Measurements from ENCODE around the gene ZCCHC14. TPM values are rescaled to one million over a fixed set of nuclear protein-coding genes. Genes with fewer than 3 reads are reported as not detected.

Gene ZCCHC14
- total and polyA plus RNA-seq, 4 donors: 7.4 to 31.1 (median 19.3) TPM

- H3K36me3 ChIP-seq (ENCODE audit: control insufficient read depth in 4 of 4, insufficient read depth in 4 of 4, low read length in 4 of 4): peaks cover 6 to 58% (median 32%) of the 10 kb centered on the region in 4 donors
- no peak overlapping the region for H3K9ac ChIP-seq (ENCODE audit: insufficient read depth in 1 of 2, low read length in 2 of 2)
- no peak overlapping the region for H3K4me3 ChIP-seq
- DNase-seq: no peak
- no peaks in the 10 kb centered on the region for H3K27me3 ChIP-seq (ENCODE audit: control insufficient read depth in 3 of 3, insufficient read depth in 3 of 3, low read length in 2 of 3)
- no peaks in the 10 kb centered on the region for H3K4me1 ChIP-seq (ENCODE audit: control insufficient read depth in 5 of 5, insufficient read depth in 5 of 5, low read length in 5 of 5)
- H3K9me3 ChIP-seq (ENCODE audit: control insufficient read depth in 4 of 4, insufficient read depth in 3 of 4, low read length in 3 of 4): no peaks in the 10 kb centered on the region
- no peak for TF ChIP-seq CTCF (IDR thresholded peaks at IDR 0.05; ENCODE audit: control extremely low read depth, extremely low read depth)
- 93 to 97% methylated on average over 13 of the region's 13 CpGs for WGBS, 2 donors
- no peak for ATAC-seq (ENCODE audit: insufficient read depth, low FRiP score)
- no peak overlapping the region for H3K27ac ChIP-seq (ENCODE audit: low read depth in 1 of 2, low read length in 1 of 2)
These were observed 75.3 kb downstream of the ZCCHC14 start for GRCh38 chr16:87417528-87417910.

GRCh38 chr16:87416826-87417527, 75.8 kb downstream of the ZCCHC14 start:
- peak; percentile 13 for TF ChIP-seq CTCF (IDR thresholded peaks at IDR 0.05; ENCODE audit: control extremely low read depth, extremely low read depth)
- ATAC-seq (ENCODE audit: insufficient read depth, low FRiP score) (no peak), DNase-seq (peak; percentile 44 to 70 (median 68))
- WGBS, 2 donors: 83 to 87% methylated on average over 23 of the region's 23 CpGs
- Histone ChIP-seq H3K4me3 (no peak overlapping the region), H3K27me3 (ENCODE audit: control insufficient read depth in 3 of 3, insufficient read depth in 3 of 3, low read length in 2 of 3) (no peaks in the 10 kb centered on the region), H3K36me3 (ENCODE audit: control insufficient read depth in 4 of 4, insufficient read depth in 4 of 4, low read length in 4 of 4) (peaks cover 6 to 60% (median 32%) of the 10 kb centered on the region in 4 donors), H3K4me1 (ENCODE audit: control insufficient read depth in 5 of 5, insufficient read depth in 5 of 5, low read length in 5 of 5) (no peaks in the 10 kb centered on the region), H3K9ac (ENCODE audit: insufficient read depth in 1 of 2, low read length in 2 of 2) (no peak overlapping the region), H3K27ac (ENCODE audit: low read depth in 1 of 2, low read length in 1 of 2) (no peak overlapping the region), H3K9me3 (ENCODE audit: control insufficient read depth in 4 of 4, insufficient read depth in 3 of 4, low read length in 3 of 4) (no peaks in the 10 kb centered on the region)

- Histone ChIP-seq H3K4me3 (no peak overlapping the region), H3K9ac (ENCODE audit: insufficient read depth in 1 of 2, low read length in 2 of 2) (no peak overlapping the region), H3K4me1 (ENCODE audit: control insufficient read depth in 5 of 5, insufficient read depth in 5 of 5, low read length in 5 of 5) (no peaks in the 10 kb centered on the region), H3K27ac (ENCODE audit: low read depth in 1 of 2, low read length in 1 of 2) (no peak overlapping the region), H3K27me3 (ENCODE audit: control insufficient read depth in 3 of 3, insufficient read depth in 3 of 3, low read length in 2 of 3) (no peaks in the 10 kb centered on the region), H3K36me3 (ENCODE audit: control insufficient read depth in 4 of 4, insufficient read depth in 4 of 4, low read length in 4 of 4) (peaks cover 6 to 63% (median 30%) of the 10 kb centered on the region in 4 donors), H3K9me3 (ENCODE audit: control insufficient read depth in 4 of 4, insufficient read depth in 3 of 4, low read length in 3 of 4) (no peaks in the 10 kb centered on the region)
- 92 to 97% methylated on average over 9 of the region's 9 CpGs for WGBS, 2 donors
- TF ChIP-seq CTCF (IDR thresholded peaks at IDR 0.05; ENCODE audit: control extremely low read depth, extremely low read depth): no peak
- DNase-seq (no peak), ATAC-seq (ENCODE audit: insufficient read depth, low FRiP score) (no peak)
These were observed 77.4 kb downstream of the ZCCHC14 start for GRCh38 chr16:87415441-87415840.

All from lung (tissue), 12 donors.